NCI-H226 (cell line): Measurements from ENCODE around the gene TCOF1.

Experiments
- DNase-seq: peaks from one replicate; pipeline ENCODE4 v3.0.0-alpha.2; 2015

TCOF1 gene

DNA sequence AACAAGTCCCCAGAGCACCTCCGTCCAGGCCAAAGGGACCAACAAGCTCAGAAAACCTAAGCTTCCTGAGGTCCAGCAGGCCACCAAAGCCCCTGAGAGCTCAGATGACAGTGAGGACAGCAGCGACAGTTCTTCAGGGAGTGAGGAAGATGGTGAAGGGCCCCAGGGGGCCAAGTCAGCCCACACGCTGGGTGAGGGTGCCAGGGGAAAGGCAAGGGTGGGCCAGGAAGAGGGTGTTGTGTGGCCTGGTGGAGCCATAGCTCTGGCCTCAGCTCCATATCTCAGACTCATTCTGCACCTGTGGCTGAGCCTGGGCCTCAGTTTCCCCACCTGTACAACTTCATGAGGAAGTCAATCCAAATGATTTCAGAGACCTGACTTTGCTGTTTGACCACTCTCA is 34.5 kb downstream of the TCOF1 start:
- DNase-seq, result no peak

DNA sequence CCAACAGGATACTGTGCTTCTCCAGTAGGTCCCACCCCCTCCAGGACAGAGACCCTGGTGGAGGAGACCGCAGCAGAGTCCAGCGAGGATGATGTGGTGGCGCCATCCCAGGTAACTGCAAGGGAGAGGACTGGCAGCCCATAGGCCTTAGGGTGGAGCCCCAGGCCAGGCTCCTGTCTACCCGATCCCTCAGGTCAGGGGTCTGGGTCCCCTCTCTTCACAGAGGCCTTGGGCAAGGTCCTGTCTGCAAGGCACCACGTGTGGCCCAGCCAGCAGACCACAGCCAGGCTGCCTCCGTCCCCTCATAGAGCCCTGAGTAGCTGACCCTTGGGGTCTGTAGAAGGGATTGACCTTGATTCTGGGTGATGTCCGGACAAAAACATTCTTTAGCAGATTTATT is 35.2 kb downstream of the TCOF1 start:
- no peak for DNase-seq

DNA sequence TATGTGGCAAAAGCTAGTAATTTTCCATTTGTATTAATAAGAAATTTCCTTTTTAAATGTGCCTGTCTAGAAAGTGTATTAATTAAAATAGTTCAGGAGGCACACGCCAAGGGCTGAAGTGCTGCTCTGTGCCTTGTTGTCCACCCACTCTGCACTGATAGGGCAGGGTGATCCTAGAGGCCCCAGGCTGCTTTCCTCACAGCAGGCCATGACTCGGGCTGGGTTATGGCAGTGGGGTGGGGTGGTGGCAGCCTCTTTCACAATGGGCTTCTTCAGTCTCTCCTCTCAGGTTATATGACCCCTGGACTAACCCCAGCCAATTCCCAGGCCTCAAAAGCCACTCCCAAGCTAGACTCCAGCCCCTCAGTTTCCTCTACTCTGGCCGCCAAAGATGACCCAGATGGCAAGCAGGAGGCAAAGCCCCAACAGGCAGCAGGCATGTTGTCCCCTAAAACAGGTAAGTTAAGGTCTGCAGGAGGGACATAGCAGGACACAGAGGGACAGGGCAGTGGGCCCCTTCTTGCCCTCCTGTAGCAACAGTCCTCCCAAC is 35.7 kb downstream of the TCOF1 start:
- DNase-seq, result no peak

DNA sequence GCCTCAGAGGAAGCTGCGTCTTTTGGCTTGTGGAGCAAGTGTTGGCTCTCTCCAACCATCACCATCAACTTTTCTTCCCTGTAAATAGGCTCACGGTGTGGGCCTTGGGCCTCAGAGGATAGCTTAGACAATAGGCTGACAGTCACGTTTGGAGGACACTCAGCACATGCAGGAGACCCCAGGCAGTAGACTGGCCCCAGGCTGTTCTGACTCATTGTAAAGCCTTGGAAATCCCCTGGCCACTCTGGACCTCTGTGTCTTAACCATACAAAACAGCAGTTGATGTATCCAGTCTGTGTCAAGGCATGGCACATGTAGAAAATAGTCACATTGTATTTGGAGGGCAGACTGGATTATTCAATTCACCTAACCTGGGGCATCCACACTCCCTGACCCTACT is 36.6 kb downstream of the TCOF1 start:
- peak; percentile 20 for DNase-seq

DNA sequence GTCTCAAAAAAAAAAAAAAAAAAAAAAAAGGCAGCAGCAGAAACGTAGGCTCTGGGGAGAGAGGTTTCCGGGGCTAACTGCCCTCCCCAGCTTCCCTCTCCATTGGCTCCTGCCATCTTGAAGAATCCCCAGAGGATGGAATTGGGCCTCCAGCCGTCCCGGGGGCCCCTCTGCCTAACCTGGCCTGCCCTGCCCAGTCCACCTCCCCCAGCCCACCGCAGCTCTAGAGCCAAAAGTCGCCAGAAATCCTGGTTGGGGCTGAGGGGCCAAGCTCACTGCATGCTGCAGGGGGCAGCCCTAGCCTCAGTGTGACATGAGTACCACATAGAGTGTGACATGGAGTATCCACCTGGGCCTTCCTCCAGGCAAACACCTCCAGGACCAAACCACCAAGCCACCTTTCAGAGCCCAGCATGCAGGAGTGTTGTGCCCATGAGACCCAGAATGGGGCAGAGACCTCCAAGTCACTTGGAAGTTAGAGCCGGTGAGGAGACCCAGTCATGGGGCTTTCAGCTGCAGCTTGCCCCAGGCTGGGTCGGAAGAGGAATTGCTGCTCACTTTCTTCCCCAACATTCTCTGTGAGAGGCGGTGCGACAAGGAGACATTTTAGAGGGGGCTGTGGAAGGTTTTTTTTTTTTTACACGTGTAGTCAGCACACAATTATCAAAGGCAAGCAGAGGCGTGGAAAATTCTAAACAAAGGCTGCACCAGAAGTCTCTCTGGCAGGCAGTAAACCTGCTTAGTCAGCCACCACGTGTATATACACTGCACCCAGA is 37.6 kb downstream of the TCOF1 start:
- DNase-seq, result no peak

DNA sequence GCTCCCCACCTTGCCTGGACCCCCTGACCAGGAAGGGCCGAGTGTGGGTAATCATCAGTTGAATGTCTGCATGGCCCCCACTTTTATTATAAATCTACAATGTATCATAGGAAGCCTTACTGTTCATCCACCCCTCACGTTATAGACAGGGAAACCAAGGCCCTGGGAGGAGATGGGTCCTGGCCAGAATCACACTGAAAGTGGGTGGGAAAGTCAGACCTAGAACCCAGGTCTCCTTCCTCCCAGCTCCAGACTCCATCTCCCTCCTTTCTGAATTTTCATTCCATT is 38.1 kb downstream of the TCOF1 start:
- no peak for DNase-seq

DNA sequence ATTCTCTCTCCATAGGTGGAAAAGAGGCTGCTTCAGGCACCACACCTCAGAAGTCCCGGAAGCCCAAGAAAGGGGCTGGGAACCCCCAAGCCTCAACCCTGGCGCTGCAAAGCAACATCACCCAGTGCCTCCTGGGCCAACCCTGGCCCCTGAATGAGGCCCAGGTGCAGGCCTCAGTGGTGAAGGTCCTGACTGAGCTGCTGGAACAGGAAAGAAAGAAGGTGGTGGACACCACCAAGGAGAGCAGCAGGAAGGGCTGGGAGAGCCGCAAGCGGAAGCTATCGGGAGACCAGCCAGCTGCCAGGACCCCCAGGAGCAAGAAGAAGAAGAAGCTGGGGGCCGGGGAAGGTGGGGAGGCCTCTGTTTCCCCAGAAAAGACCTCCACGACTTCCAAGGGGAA is 38.8 kb downstream of the TCOF1 start:
- no peak for DNase-seq

DNA sequence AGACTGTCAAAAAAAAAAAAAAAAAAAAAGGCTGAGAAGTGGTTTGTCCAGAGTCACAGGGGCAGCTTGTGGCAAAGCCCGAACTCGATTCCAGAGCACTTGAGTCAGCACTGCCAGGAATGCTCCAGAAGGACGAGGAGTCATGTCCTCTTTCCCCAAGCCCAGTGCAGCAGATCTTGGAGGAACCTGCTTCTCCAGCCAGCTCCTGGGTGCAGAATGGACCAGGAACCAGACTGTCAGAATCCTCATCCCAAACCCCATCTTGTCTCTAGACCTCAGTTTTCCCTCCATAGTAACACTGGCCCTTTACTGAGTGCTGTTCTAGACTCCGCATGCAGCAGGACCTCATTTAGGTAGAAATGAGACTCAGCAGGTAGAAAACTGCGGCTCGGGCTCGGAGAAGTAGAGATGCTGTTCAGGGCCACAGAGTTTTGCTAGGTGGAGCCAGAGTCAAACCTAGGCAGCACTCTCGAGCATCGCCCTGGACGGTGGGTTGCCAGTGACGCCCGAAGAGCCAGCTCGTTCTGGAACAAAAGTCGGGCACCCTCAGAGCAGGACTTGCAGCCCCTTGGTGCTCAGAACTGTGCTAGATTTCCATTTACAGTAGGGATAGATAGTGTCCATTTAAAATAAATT is 39.8 kb downstream of the TCOF1 start:
- DNase-seq, result no peak

DNA sequence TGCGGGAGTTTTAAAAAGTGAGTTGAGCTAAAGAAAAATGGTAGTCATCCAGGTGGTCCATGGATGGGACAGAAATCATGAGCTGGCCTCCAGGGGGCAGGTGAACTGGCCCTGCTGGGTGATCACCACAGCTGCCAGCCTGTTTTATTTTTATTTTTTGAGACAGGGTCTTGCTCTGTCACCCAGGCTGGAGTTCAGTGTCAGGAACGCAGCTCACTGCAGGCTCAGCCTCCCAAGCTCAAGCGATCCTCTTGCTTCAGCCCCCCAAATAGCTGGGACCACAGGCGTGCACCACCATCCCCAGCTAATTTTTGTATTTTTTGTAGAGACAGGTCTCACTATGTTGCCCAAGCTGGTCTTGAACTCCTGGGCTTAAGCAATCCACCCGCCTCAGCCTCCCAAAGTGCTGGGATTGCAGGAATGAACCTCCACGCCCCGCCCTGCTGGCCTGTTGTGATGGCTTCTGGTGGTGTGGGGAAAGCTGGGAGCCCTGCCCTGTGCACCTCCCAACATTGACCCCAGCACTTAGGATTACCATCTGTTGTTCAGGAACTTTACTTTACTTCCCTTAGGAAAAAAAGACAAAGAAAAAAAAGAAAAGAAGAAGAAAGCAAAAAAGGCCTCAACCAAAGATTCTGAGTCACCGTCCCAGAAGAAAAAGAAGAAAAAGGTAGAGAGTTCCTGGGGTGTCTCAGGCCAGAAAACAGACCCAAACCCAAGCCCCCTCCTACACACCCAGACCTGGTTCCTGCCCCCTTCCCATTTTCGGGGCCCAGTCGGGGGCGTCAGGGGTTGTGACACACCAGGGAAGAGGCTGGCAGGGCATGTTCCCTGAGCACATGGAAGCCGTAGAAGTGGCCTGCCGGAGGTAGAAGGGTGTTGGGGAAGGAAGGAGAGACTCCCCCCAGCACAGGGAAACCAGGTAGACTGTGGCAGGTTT is 40.6 kb downstream of the TCOF1 start:
- no peak for DNase-seq

DNA sequence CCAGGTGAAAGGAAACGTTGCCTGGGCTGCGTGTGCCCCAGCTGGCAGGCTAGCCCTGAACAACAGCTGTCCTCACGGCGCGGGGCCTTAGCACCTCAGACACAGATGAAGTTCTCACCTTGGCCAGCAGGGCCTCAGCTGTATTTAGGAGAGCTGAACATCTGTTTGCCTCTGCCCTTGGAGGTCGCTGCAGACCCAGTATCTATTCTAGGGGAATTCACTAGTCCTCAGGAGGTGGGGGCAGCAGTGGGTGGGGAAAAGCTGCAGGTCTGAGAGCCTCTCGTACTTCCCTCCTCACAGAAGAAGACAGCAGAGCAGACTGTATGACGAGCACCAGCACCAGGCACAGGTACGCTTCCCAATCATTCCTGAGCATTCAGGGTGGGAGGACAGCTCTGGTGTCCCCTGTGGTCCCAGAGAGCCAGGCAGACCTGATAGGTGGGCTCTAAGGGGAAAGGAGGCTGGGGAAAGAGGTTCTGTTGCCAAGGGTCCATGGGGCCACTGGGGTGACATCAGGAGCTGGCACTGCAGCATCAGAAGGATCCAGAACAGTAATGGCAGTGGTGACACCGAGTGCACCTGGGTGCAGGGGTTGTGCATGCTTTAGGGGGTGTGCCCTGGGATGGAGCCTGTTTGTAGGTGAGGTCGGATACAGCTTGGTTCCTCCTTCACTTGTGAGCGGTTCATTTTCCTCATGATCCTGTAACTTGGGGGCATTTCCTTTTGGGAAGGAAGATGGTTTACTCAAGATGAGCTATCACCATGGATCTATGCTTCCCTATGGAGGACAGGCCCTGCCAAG is 41.4 kb downstream of the TCOF1 start:
- DNase-seq, result no peak

DNA sequence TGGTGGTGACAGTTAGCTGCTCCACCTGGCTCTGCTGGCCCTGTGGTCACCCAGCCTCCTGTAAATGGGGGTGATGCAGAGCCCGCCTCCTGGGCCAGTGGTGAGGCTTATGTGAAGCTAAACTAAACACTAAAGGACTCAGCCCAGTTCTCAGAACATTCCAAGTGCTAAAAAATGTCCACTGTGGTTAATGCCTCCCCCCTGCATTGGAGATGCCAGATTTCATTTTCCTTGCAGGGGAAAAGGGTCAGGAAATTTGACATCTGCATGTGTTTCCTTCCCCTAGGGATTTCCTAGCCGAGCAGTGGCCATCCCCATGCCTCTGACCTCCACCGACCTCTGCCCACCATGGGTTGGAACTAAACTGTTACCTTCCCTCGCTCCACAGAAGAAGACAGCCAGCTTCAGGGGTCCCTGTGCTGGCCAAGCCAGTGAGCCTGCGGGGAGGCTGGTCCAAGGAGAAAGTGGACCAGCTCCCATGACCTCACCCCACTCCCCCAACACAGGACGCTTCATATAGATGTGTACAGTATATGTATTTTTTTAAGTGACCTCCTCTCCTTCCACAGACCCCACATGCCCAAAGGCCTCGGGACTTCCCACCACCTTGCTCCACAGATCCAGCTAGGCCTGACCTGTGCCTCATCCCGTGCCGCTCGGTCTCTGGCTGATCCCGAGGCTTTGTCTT is 42.2 kb downstream of the TCOF1 start:
- no peak for DNase-seq

DNA sequence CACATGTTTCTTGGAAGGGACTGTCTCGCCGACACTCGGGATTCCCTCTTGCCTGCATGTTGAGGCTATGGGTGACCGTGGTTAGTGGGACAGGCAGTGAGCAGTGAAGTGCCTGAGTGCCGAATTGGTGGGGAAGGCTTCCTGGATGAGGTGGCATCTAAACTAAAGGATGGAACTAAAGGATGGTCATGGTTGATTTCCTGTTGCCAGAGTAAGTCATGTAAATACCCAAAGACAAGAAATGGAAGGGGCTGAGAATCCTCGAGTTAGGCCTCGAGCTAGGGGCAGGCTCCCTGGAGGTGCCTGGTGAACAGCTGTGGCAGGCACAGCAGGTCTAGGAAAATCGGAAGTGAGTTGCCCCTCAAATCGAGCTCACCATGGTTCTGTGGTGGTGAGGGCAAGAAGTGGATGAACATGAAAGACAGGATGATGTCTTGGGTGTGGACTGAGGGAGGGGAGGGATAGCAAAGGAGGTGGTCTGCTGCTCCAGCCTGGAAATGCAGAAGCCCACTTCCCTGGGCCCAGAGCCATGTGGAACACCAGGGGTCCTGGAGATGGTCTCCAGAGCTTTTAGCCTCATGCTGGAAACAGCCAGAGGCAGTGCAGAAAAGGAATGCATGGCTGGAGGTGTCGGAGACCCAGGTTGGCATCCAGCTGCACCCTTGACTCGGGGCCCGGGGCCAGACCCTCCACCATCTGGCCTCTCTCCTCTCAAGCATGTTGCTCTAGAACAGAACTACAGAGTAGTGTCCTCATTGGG is 43.0 kb downstream of the TCOF1 start:
- no peak for DNase-seq

DNA sequence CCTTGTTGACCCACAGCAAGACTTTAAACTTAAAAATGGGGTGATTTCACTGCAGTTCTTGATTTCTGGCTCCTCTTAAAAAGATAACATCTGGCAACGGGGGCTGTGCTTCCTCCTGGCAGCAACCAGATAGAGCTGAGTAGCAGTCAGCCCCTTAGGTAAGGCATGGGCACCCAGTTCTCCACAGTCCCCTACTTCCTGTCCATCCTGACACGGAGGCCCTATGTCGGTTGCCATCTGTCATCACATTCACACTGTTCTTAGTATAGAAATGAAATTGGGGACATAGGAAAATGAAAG is 43.5 kb downstream of the TCOF1 start:
- DNase-seq, result no peak

DNA sequence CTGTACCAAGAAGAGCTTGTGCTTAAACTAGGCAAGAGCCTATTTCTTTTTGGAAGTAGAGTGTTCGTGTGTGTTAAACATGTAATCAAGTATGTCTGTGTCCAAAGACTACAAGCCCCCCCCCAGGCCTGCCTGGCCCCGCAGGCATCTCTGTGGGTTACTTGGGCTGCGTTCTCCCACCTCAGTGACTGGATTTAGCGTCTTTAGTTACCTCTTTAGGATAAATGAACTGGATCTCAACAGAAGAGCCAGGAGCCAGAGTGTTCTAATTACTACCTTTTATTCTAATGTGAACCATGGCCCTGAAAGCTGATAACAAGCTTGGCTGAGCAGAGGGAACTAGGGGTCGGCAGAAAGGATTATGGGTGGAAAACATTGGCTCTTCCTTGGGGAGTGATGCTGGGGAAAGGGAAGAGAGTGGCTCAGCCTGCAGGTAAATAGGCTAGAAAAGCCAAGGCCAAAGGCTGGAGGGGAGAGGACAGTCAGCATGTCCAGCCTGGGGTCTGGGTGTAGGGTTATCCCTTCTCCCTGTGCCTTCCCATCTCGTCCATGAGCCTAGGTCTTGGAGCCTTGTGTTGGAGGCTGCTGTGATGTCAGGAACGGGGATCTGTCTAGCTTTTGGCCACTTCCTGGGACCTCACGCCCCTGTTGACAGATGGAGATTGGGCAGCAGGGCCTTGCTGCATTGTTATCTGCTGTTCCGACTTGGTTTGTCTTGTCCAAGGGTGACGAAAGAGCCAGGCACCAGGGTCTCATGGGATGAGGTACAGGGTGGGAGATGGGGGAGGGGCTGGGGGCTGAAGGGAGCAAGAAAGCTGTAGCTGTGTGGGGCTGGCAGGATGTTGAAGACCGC is 44.1 kb downstream of the TCOF1 start:
- DNase-seq, result no peak

DNA sequence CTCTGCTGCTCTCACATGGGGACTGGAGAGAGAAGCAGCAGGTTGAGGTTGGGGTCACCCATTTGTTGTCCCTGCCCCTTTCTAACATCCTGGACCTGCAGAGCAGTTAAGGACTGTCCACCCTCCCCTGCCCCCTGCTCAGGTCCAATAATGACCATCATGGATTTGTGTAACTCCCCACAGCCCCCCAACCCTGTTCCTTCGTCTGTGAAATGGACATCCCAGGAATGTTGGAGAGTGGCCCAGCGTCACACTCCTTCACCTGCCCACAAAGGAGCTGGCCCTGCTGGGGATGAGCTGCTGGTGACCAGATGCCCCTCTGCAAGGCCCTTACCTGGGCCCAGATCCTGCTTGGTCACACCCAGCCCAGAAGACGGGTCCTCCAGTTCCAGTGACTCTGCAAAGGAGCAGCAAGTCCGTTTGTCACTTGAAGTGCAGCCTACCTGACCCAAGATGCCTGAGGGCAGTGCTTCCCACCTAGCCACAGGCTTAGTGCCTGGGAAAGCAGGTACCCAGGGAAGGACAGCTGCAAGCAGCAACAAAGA is 44.8 kb downstream of the TCOF1 start:
- no peak for DNase-seq

DNA sequence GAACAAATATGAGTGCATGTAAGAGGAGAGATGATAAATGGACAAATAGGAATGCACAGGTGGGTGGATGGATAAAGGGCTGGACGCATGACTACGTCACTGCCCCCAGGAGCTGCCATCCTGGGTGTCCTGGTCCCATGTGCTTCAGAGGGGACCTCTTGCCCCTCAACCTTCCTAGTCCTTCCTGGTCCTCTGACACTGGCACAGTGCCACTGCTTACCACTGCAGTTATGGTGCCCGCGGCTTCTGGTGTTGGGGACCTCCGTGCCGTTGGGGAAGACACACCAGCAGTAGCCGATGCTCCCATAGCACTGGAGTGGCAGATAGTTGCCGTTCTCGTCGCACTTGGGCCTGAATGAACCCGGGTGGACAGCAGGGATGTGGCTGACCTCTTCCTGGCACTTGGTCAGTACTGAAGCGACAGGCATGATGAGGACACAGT is 45.4 kb downstream of the TCOF1 start:
- no peak for DNase-seq

DNA sequence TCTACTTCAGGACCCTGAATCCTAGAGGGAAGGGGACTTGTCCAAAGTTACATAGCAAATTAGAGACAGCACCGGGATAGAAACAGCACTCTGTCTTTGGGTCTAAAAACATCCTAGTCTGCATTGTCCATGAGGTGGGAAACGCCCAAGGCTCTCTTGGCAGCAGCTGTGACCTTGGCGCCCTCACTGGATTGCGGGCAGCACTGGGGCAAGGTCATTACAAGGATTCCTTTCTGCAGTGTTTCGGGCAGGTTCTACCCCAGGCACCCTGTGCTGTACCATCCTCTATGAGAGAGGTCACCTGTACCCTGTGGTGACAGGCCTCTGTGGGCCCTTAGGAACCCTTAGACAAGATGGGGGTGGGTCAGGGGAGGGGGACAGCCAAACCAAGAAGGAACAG is 46.6 kb downstream of the TCOF1 start:
- no peak for DNase-seq

DNA sequence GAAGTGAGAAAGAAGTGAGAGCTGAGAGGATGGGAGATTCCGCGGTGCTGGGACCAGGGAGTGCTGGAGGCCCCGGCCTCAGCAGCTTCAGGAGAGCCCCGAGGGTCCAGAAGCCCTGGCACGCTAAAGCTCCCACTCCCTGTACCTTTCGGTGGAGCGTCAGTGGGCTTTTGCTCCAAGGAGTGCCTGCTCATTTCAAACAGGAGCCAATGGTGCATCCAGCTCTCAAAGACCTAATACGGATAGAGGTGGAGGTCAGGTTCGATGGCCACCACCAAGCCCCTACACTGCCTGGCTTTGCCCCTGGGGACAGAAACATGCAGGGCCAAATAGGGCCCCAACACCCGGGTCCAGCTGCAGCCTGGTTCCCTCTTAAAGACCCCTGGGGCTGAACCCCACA is 47.0 kb downstream of the TCOF1 start:
- no peak for DNase-seq

DNA sequence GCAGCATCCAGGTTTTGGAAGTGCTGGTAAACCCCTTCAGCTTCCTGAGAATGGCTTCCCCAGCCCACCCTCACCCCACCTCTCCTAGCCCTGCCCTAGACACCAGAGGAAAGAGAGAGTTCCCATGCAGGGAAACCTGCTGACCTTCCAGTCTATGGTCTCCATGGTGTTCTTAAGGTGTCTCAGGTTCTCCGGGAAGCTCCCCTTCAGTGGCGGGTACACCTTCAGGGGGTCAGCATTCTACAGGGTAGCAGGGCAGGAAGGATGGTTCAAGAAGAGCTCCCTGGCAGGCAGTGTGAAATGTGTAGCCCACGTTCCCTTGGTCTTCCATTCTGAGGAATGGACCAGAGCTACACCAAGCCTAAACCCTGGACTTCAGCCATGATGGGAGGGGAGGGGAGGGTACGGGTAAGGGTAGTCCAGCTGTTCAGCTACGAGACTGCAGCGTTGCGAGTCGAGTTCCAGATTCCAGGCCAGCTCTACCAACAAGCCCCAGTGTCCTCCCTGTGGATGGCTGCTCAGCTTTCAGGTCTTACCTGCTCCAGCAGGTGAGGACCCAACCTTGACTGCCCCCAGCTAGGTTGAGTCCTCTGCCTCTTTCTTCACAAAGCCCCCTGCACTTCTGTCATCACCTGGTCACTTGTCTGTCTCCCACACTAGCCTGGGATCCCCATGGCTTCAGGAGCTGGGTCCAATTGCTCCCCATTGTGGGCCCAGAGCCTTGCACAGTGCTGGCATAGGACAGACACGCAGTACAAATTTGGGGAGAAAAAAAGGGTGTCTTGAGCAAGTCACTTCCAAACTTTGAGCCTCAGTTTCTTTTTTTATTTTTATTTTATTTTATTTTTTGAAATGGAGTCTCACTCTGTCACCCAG is 47.7 kb downstream of the TCOF1 start:
- no peak for DNase-seq
